H9 (cell line): ENCODE measurements around the gene SH3GL1. TPM values are rescaled to one million over a fixed set of nuclear protein-coding genes. Genes with fewer than 3 reads are reported as not detected.

Experiments
- DNase-seq: peaks from one replicate; pipeline ENCODE4 v3.0.0-alpha.2; 2017
- H2AFZ ChIP-seq: one replicate; pipeline ENCODE4 v1.6.1; 2013; ENCODE audit warnings: mild to moderate bottlenecking, low read length, control low read depth, moderate library complexity
- H2AK5ac ChIP-seq: 2 replicates; pipeline ENCODE4 v1.6.1; 2013; ENCODE audit warnings: low read length, control low read depth, mixed read lengths; ENCODE audit not compliant: insufficient read length
- H2BK120ac ChIP-seq: one replicate; pipeline ENCODE4 v1.6.1; 2013; ENCODE audit warnings: low read depth, mild to moderate bottlenecking, low read length, control low read depth, inconsistent platforms; ENCODE audit not compliant: poor library complexity, severe bottlenecking
- H2BK12ac ChIP-seq: 2 replicates; pipeline ENCODE4 v1.6.1; 2013; ENCODE audit warnings: low read length, control low read depth, mixed read lengths, low read depth; ENCODE audit not compliant: insufficient read length
- H2BK15ac ChIP-seq: 2 replicates; pipeline ENCODE4 v1.6.1; 2013; ENCODE audit warnings: low read depth, low read length, control low read depth
- H2BK20ac ChIP-seq: one replicate; pipeline ENCODE4 v1.6.1; 2013; ENCODE audit warnings: low read depth, mild to moderate bottlenecking, low read length, control low read depth, inconsistent platforms; ENCODE audit not compliant: poor library complexity, severe bottlenecking
- H2BK5ac ChIP-seq: 2 replicates; pipeline ENCODE4 v1.6.1; 2013; ENCODE audit warnings: low read length, control low read depth, mixed read lengths; ENCODE audit not compliant: insufficient read length
- H3K14ac ChIP-seq: 2 replicates; pipeline ENCODE4 v1.6.1; 2013; ENCODE audit warnings: low read length, control low read depth; ENCODE audit not compliant: insufficient read depth
- H3K18ac ChIP-seq: 2 replicates; pipeline ENCODE4 v1.6.1; 2013; ENCODE audit warnings: low read depth, mild to moderate bottlenecking, mixed read lengths, low read length, control low read depth; ENCODE audit not compliant: insufficient read length
- H3K23ac ChIP-seq: 2 replicates; pipeline ENCODE4 v1.6.1; 2013; ENCODE audit warnings: low read length, control low read depth, mixed read lengths, low read depth; ENCODE audit not compliant: insufficient read length
- H3K23me2 ChIP-seq: 2 replicates; pipeline ENCODE4 v1.6.1; 2013; ENCODE audit warnings: low read depth, mild to moderate bottlenecking, mixed read lengths, low read length, control low read depth; ENCODE audit not compliant: insufficient read length, poor library complexity, severe bottlenecking
- H3K27ac ChIP-seq: 2 replicates; pipeline ENCODE4 v1.5.1; 2013; ENCODE audit warnings: low read length, control low read depth, mixed read lengths, low read depth; ENCODE audit not compliant: insufficient read length
- H3K27me3 ChIP-seq: 2 replicates; pipeline ENCODE4 v1.6.1; 2013; ENCODE audit warnings: low read length, control low read depth, inconsistent platforms; ENCODE audit not compliant: insufficient read depth
- H3K4ac ChIP-seq: 2 replicates; pipeline ENCODE4 v1.6.1; 2013; ENCODE audit warnings: low read depth, mild to moderate bottlenecking, control low read depth, inconsistent platforms, low read length, moderate library complexity
- H3K4me1 ChIP-seq: 2 replicates; pipeline ENCODE4 v1.6.1; 2013; ENCODE audit warnings: low read length, control low read depth, inconsistent platforms; ENCODE audit not compliant: insufficient read depth
- H3K4me2 ChIP-seq: 2 replicates; pipeline ENCODE4 v1.6.1; 2013; ENCODE audit warnings: low read length, control low read depth, mixed read lengths; ENCODE audit not compliant: insufficient read length, insufficient read depth
- H3K56ac ChIP-seq: 2 replicates; pipeline ENCODE4 v1.6.1; 2013; ENCODE audit warnings: low read depth, mild to moderate bottlenecking, mixed read lengths, low read length, control low read depth; ENCODE audit not compliant: insufficient read length
- H3K79me1 ChIP-seq: 2 replicates; pipeline ENCODE4 v1.6.1; 2013; ENCODE audit warnings: low read depth, mild to moderate bottlenecking, moderate library complexity, low read length, control low read depth, inconsistent platforms; ENCODE audit not compliant: insufficient read depth, poor library complexity, severe bottlenecking
- H3K79me2 ChIP-seq: 2 replicates; pipeline ENCODE4 v1.6.1; 2013; ENCODE audit warnings: low read length, control low read depth, inconsistent platforms; ENCODE audit not compliant: insufficient read depth
- H3K9ac ChIP-seq: 2 replicates; pipeline ENCODE4 v1.6.1; 2013; ENCODE audit warnings: low read length, control low read depth, mixed read lengths; ENCODE audit not compliant: insufficient read length; ENCODE audit errors: extremely low read depth
- H3K9me3 ChIP-seq: one replicate; pipeline ENCODE4 v1.6.1; 2013; ENCODE audit warnings: low read depth, low read length, inconsistent platforms; ENCODE audit not compliant: control insufficient read depth
- H3T11ph ChIP-seq: one replicate; pipeline ENCODE4 v1.6.1; 2013; ENCODE audit warnings: mild to moderate bottlenecking, low read length, control low read depth, inconsistent platforms
- H4K20me1 ChIP-seq: one replicate; pipeline ENCODE4 v1.6.1; 2013; ENCODE audit not compliant: control insufficient read depth, insufficient read length, insufficient read depth
- H4K5ac ChIP-seq: 2 replicates; pipeline ENCODE4 v1.6.1; 2013; ENCODE audit warnings: low read depth, mild to moderate bottlenecking, mixed read lengths, low read length, control low read depth; ENCODE audit not compliant: insufficient read length
- H4K8ac ChIP-seq: replicated peaks from 2 replicates; pipeline ENCODE4 v1.6.1; 2013; ENCODE audit warnings: low read length, control low read depth, mixed read lengths, low read depth; ENCODE audit not compliant: insufficient read length
- H4K91ac ChIP-seq: 2 replicates; pipeline ENCODE4 v1.6.1; 2013; ENCODE audit warnings: low read depth, mild to moderate bottlenecking, moderate library complexity, mixed read lengths, low read length, control low read depth; ENCODE audit not compliant: insufficient read length
- H3K27ac Mint-ChIP-seq, 3 experiments: 2 replicates in 2 of 3; 3 replicates in 1 of 3; pipeline ENCODE4 v1.8.0; 2020 to 2021; ENCODE audit warnings: mixed read lengths in 3 of 3, mild to moderate bottlenecking in 1 of 3, moderate library complexity in 1 of 3
- H3K27me3 Mint-ChIP-seq: 2 replicates; pipeline ENCODE4 v1.8.0; 2021; ENCODE audit warnings: low read depth, mild to moderate bottlenecking, moderate library complexity, mixed read lengths
- H3K36me3 Mint-ChIP-seq, 3 experiments: 2 replicates in 2 of 3; 3 replicates in 1 of 3; pipeline ENCODE4 v1.8.0; 2020 to 2021; ENCODE audit warnings: low read depth in 3 of 3, mixed read lengths in 3 of 3; ENCODE audit not compliant: insufficient read depth in 1 of 3
- H3K4me1 Mint-ChIP-seq, 2 experiments: 2 replicates each; pipeline ENCODE4 v1.8.0; 2020; ENCODE audit warnings: mixed read lengths in 2 of 2
- H3K4me3 Mint-ChIP-seq, 2 experiments: 2 replicates in 1 of 2; 3 replicates in 1 of 2; pipeline ENCODE4 v1.8.0; 2020 to 2021; ENCODE audit warnings: mild to moderate bottlenecking in 2 of 2, mixed read lengths in 2 of 2, moderate library complexity in 1 of 2
- H3K9me3 Mint-ChIP-seq, 2 experiments: 2 replicates in 1 of 2; 3 replicates in 1 of 2; pipeline ENCODE4 v1.8.0; 2020; ENCODE audit warnings: mild to moderate bottlenecking in 2 of 2, mixed read lengths in 2 of 2, moderate library complexity in 1 of 2
- CTCF ChIP-seq: fragments of 200-600 bp; sonication (generic); conservative IDR thresholded peaks from 3 replicates; pipeline ENCODE4 v1.8.0; 2021; ENCODE audit warnings: antibody characterized with exemption, mild to moderate bottlenecking
- WGBS: extraction: QIAGEN DNeasy Blood & Tissue Kit; methylation state at CpG from one replicate; pipeline ENCODE4 v1.1.7; 2013; ENCODE audit warnings: missing lambda C conversion rate, low lambda C conversion rate, mixed read lengths; ENCODE audit not compliant: insufficient read length; ENCODE audit errors: extremely low coverage; 5-methylcytosine and 5-hydroxymethylcytosine counted together
- total RNA-seq: library from RNA; stranded (reverse); gene quantifications from 2 replicates; pipeline ENCODE4 v1.2.1, GENCODE V29; 2021

SH3GL1 gene
- total RNA-seq, 1 experiment from 2014 or later: 85.5 TPM

DNA sequence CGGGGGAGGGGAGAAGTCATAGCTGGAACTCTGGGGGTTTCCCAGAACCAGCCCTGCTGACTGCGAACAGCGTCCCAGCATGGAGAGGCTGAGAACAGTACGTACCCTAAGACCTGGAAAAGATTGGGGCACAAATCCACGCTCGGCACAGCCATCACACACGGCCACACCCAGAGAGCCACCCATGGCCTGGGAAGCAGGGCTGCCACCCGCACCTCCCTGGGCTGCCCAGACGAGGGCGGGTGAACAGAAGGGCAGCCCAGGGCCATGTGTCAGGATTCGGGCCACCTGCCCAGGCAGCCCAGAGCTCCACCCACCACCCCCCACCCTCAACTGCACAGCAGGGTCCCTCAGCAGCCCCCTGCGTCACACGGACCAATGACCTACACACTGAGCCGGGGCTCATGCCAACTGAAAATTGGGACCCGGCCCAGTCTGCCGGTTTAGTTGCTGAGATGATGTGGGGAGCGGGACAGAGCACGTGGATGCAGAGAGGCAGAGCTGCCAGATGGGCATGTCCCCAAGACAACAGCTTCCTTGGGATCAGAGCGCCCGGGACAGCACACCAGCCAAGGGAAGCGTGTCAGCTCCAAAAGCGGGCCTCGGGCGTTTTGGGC is 48.8 kb upstream of the SH3GL1 start:
- H3K79me2 ChIP-seq: no peaks in the 10 kb centered on the region

More for the DNA sequence above, 48.8 kb upstream of the SH3GL1 start:
- no peak overlapping the region for H3K9ac ChIP-seq
- Mint-ChIP-seq H3K27me3 (no peaks in the 10 kb centered on the region; the same call in 1 of the 2 replicates), H3K27ac (no peak overlapping the region; a peak in 2 of 7 replicates), H3K36me3 (peaks cover 15 to 59% (median 38%) of the 10 kb centered on the region in 3 experiments; a peak in 6 of 7 replicates), H3K9me3 (no peaks in the 10 kb centered on the region), H3K4me3 (no peak overlapping the region; a peak in 1 of 5 replicates), H3K4me1 (no peaks in the 10 kb centered on the region)
- no peak overlapping the region for H3K4me2 ChIP-seq
- no peaks in the 10 kb centered on the region for H3K27me3 ChIP-seq
- H2AK5ac ChIP-seq: no peak overlapping the region
- H3K4ac ChIP-seq: no peak overlapping the region
- no peak overlapping the region for H4K5ac ChIP-seq
- no peaks in the 10 kb centered on the region for H3K23me2 ChIP-seq
- H3K79me1 ChIP-seq: no peaks in the 10 kb centered on the region
- peak; percentile 31 for DNase-seq
- no peak overlapping the region for H4K91ac ChIP-seq
- no peak overlapping the region for H2BK20ac ChIP-seq
- no peak overlapping the region for H2AFZ ChIP-seq
- H3K14ac ChIP-seq: no peak overlapping the region
- H4K20me1 ChIP-seq: no peaks in the 10 kb centered on the region
- no peak overlapping the region for H3K56ac ChIP-seq
- H3K18ac ChIP-seq: no peak overlapping the region
- no peak overlapping the region for H2BK5ac ChIP-seq
- H3K27ac ChIP-seq: no peak overlapping the region
- H3T11ph ChIP-seq: no peak overlapping the region
- H2BK15ac ChIP-seq: no peak overlapping the region
- no peak overlapping the region for H2BK120ac ChIP-seq
- WGBS: no CpG with 5 or more reads among the region's 24 CpGs
- H3K9me3 ChIP-seq: no peaks in the 10 kb centered on the region
- H3K23ac ChIP-seq: no peak overlapping the region
- H2BK12ac ChIP-seq: no peak overlapping the region
- TF ChIP-seq CTCF: no peak
- no peaks in the 10 kb centered on the region for H3K4me1 ChIP-seq
- H4K8ac ChIP-seq: no peak overlapping the region
